Measurements from ENCODE around the gene CHCHD4. TPM values are rescaled to one million over a fixed set of nuclear protein-coding genes. Genes with fewer than 3 reads are reported as not detected.

The CHCHD4 gene
- total RNA-seq, 1 donor from 2014 or later: 9.2 TPM

GRCh38 chr3:14169871-14170270 lies 45.2 kb upstream of the CHCHD4 start:
- Histone ChIP-seq H3K9me3 (ENCODE audit: low read depth) (no peaks in the 10 kb centered on the region), H2AFZ (replicated peaks) (no peak overlapping the region), H3K4me1 (no peaks in the 10 kb centered on the region), H3K27me3 (no peaks in the 10 kb centered on the region), H3K4me2 (no peak overlapping the region), H3K36me3 (peaks cover 12% of the 10 kb centered on the region), H3K79me2 (ENCODE audit: low read depth) (peaks cover 19% of the 10 kb centered on the region), H3K27ac (no peak overlapping the region), H3K9ac (no peak overlapping the region), H3F3A (ENCODE audit: low read depth) (no peaks in the 10 kb centered on the region), H4K20me1 (ENCODE audit: low read depth) (peaks cover 17% of the 10 kb centered on the region), H3K4me3 (no peak overlapping the region)
- no peak for TF ChIP-seq EZH2 (IDR thresholded peaks at IDR 0.05)
- TF ChIP-seq EZH2phosphoT487 (IDR thresholded peaks at IDR 0.05): no peak
- TF ChIP-seq CTCF (IDR thresholded peaks at IDR 0.05): no peak
- H3K4me3 Mint-ChIP-seq: no peak overlapping the region
- H3K4me1 Mint-ChIP-seq: peaks cover 2% of the 10 kb centered on the region
- no peak for DNase-seq (ENCODE audit: low spot score)
- peaks cover 37% of the 10 kb centered on the region for H3K36me3 Mint-ChIP-seq
- no peak overlapping the region for H3K27ac Mint-ChIP-seq
- no peaks in the 10 kb centered on the region for H3K27me3 Mint-ChIP-seq (ENCODE audit: insufficient read depth, low read depth)
- H3K9me3 Mint-ChIP-seq: no peaks in the 10 kb centered on the region

GRCh38 chr3:14169435-14169834 lies 44.8 kb upstream of the CHCHD4 start:
- Mint-ChIP-seq H3K27me3 (ENCODE audit: insufficient read depth, low read depth) (no peaks in the 10 kb centered on the region), H3K4me1 (no peaks in the 10 kb centered on the region), H3K4me3 (no peak overlapping the region), H3K36me3 (peaks cover 41% of the 10 kb centered on the region), H3K27ac (no peak overlapping the region), H3K9me3 (no peaks in the 10 kb centered on the region)
- Histone ChIP-seq H3K4me1 (no peaks in the 10 kb centered on the region), H2AFZ (replicated peaks) (no peak overlapping the region), H3K79me2 (ENCODE audit: low read depth) (peaks cover 15% of the 10 kb centered on the region), H3K27ac (no peak overlapping the region), H3K4me2 (no peak overlapping the region), H3F3A (ENCODE audit: low read depth) (no peaks in the 10 kb centered on the region), H3K4me3 (no peak overlapping the region), H3K9me3 (ENCODE audit: low read depth) (no peaks in the 10 kb centered on the region), H3K27me3 (no peaks in the 10 kb centered on the region), H4K20me1 (ENCODE audit: low read depth) (peaks cover 13% of the 10 kb centered on the region), H3K9ac (no peak overlapping the region), H3K36me3 (peaks cover 12% of the 10 kb centered on the region)
- DNase-seq (ENCODE audit: low spot score): no peak
- TF ChIP-seq CTCF (IDR thresholded peaks at IDR 0.05): no peak
- no peak for TF ChIP-seq EZH2phosphoT487 (IDR thresholded peaks at IDR 0.05)
- TF ChIP-seq EZH2 (IDR thresholded peaks at IDR 0.05): no peak

GRCh38 chr3:14166877-14167603 lies 42.4 kb upstream of the CHCHD4 start:
- DNase-seq (ENCODE audit: low spot score): no peak
- Histone ChIP-seq H3K4me3 (no peak overlapping the region), H3K27ac (no peak overlapping the region), H4K20me1 (ENCODE audit: low read depth) (no peaks in the 10 kb centered on the region), H3K79me2 (ENCODE audit: low read depth) (no peaks in the 10 kb centered on the region), H3K9ac (no peak overlapping the region), H3K4me1 (no peaks in the 10 kb centered on the region), H3K4me2 (no peak overlapping the region), H3K9me3 (ENCODE audit: low read depth) (no peaks in the 10 kb centered on the region), H3K27me3 (no peaks in the 10 kb centered on the region), H3F3A (ENCODE audit: low read depth) (no peaks in the 10 kb centered on the region), H2AFZ (replicated peaks) (no peak overlapping the region), H3K36me3 (peaks cover 26% of the 10 kb centered on the region)
- peaks cover 57% of the 10 kb centered on the region for H3K36me3 Mint-ChIP-seq
- no peaks in the 10 kb centered on the region for H3K27me3 Mint-ChIP-seq (ENCODE audit: insufficient read depth, low read depth)
- H3K27ac Mint-ChIP-seq: no peak overlapping the region
- no peaks in the 10 kb centered on the region for H3K4me1 Mint-ChIP-seq
- H3K9me3 Mint-ChIP-seq: peaks cover 5% of the 10 kb centered on the region
- no peak overlapping the region for H3K4me3 Mint-ChIP-seq
- TF ChIP-seq EZH2 (IDR thresholded peaks at IDR 0.05): no peak
- no peak for TF ChIP-seq EZH2phosphoT487 (IDR thresholded peaks at IDR 0.05)
- TF ChIP-seq CTCF (IDR thresholded peaks at IDR 0.05): no peak
